IgD-negative memory B cell (primary cell): ENCODE data around the gene TGM3. TPM values are rescaled to one million over a fixed set of nuclear protein-coding genes. Genes with fewer than 3 reads are reported as not detected.

Experiments
- H3K27ac Mint-ChIP-seq, 3 donors: one replicate each; pipeline ENCODE4 v1.8.0; 2020 to 2022; ENCODE audit warnings: mild to moderate bottlenecking in 3 of 3, mixed read lengths in 3 of 3, moderate library complexity in 1 of 3
- H3K27me3 Mint-ChIP-seq: one replicate; pipeline ENCODE4 v1.8.0; 2021; ENCODE audit warnings: mixed read lengths
- H3K36me3 Mint-ChIP-seq: one replicate; pipeline ENCODE4 v1.8.0; 2020; ENCODE audit warnings: mild to moderate bottlenecking, mixed read lengths
- H3K4me1 Mint-ChIP-seq, 3 donors: one replicate each; pipeline ENCODE4 v1.8.0; 2020 to 2022; ENCODE audit warnings: mixed read lengths in 3 of 3, mild to moderate bottlenecking in 1 of 3
- H3K4me3 Mint-ChIP-seq, 4 donors: one replicate each; pipeline ENCODE4 v1.8.0; 2020 to 2022; ENCODE audit warnings: mild to moderate bottlenecking in 4 of 4, mixed read lengths in 4 of 4, moderate library complexity in 3 of 4
- H3K9me3 Mint-ChIP-seq, 3 donors: one replicate each; pipeline ENCODE4 v1.8.0; 2020 to 2021; ENCODE audit warnings: mixed read lengths in 3 of 3, mild to moderate bottlenecking in 1 of 3
- polyA plus RNA-seq: library from polyadenylated mRNA; unstranded; fragments of 300-500 nt; fragmentation: Illumina TruSeq; gene quantifications from one replicate; pipeline ENCODE4 v1.2.3, GENCODE V29; 2021

The TGM3 gene
- polyA plus RNA-seq, 1 donor from 2014 or later = not detected

DNA sequence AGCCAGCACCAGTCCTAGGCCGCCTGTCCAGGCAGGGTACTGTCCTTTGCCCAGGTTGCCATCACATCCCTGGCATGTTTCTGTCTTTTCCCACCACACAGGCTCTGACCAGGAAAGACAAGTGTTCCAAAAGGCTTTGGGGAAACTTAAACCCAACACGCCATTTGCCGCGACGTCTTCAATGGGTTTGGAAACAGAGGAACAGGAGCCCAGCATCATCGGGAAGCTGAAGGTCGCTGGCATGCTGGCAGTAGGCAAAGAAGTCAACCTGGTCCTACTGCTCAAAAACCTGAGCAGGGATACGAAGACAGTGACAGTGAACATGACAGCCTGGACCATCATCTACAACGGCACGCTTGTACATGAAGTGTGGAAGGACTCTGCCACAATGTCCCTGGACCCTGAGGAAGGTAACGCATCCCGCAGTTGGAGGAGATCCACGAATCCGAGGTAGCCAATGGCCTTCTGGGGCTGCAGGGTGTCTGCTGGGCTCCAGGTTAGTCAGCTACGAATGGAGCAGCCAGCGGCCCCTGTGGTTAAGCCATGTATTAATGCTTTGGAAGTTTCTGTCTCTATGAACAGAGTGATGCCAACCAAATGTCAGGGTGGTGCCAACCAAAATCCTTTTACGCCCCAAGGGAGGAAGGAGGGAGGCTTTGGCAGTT is 36.2 kb downstream of the TGM3 start:
- no peaks in the 10 kb centered on the region for H3K36me3 Mint-ChIP-seq
- H3K9me3 Mint-ChIP-seq = no peaks in the 10 kb centered on the region
- H3K27me3 Mint-ChIP-seq = peaks cover 5% of the 10 kb centered on the region
- no peak overlapping the region for H3K4me3 Mint-ChIP-seq
- no peak overlapping the region for H3K27ac Mint-ChIP-seq
- peaks cover 0 to 1% (median 0%) of the 10 kb centered on the region in 3 donors for H3K4me1 Mint-ChIP-seq

DNA sequence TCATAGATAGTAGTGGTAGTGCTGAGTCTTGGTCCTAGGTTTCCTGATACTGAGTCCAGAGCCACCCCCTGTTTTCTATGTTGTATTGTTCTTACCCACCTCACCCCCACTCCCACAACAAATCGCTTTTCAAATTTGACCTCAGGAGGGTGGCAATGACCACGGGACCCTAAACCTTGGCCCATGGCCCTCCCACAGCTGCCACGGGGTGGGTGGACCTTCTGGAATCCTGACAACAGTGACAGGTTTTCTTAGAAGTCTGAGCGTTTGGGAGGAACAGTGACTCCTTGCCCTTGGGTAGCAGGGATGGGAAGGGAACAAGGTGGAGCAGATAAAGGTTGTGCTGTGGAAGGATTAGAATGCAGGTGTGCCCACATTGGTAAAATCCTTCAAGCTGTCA is 36.9 kb downstream of the TGM3 start:
- H3K4me1 Mint-ChIP-seq = peaks cover 0 to 1% (median 0%) of the 10 kb centered on the region in 3 donors
- no peak overlapping the region for H3K27ac Mint-ChIP-seq
- H3K36me3 Mint-ChIP-seq = no peaks in the 10 kb centered on the region
- peaks cover 0 to 2% (median 0%) of the 10 kb centered on the region in 3 donors for H3K9me3 Mint-ChIP-seq
- peaks cover 1% of the 10 kb centered on the region for H3K27me3 Mint-ChIP-seq
- H3K4me3 Mint-ChIP-seq = no peak overlapping the region

DNA sequence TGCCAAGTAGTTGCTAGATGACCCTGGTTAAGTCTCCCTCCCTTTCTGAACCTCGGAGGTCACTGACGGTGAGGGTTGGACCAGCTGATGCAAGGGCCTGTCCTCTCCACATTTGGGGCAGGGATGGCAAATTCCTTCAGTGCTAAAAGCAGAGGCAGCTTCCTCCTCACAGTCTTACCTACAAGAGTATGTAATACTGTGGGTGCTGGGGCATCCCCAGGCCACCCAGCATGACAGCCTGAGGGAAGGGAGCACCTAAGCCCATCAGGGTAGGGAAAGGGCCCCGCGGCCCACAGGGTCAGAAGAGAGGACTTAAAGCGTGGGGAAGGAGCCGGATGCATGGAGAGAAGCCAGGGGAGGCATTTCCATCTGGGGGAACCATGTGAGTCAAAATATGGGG is 38.0 kb downstream of the TGM3 start:
- H3K4me1 Mint-ChIP-seq = peaks cover 0 to 1% (median 0%) of the 10 kb centered on the region in 3 donors
- H3K27ac Mint-ChIP-seq = peak overlapping the region in 1 of 3 donors; percentile 58
- no peak overlapping the region for H3K4me3 Mint-ChIP-seq
- peaks cover 0 to 2% (median 0%) of the 10 kb centered on the region in 3 donors for H3K9me3 Mint-ChIP-seq
- no peaks in the 10 kb centered on the region for H3K36me3 Mint-ChIP-seq
- H3K27me3 Mint-ChIP-seq = no peaks in the 10 kb centered on the region

DNA sequence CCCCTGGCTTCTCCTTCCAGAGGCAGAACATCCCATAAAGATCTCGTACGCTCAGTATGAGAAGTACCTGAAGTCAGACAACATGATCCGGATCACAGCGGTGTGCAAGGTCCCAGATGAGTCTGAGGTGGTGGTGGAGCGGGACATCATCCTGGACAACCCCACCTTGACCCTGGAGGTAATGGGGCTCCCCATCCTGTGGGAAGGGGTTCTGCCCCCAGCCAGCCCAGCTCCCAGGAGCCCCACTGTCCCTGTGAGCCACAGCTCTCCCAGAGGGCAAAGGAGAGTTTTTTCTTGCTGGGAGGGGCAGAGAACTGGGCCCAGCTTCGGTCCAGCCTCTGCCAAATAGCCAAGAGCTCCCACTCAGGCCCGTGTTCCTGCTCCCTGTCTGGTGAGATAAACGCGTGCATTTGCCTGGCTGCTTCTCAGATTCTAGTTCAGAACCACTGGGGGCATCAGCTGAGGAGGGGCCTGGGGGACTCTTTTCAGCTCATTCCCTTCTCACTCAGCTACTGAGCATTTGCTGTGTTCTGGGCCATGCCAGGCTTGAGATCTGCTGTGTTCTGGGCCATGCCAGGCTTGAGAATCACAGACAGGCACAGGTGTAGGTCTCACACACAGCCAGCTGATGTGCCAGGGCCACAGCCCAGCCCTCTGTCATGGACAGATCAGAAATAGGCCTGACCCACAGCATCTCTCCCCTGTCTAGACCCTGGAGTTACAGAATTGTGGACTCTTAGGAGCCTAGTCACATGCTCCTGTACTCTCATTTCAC is 39.5 kb downstream of the TGM3 start:
- no peaks in the 10 kb centered on the region for H3K36me3 Mint-ChIP-seq
- peaks cover 0 to 2% (median 0%) of the 10 kb centered on the region in 3 donors for H3K9me3 Mint-ChIP-seq
- no peak overlapping the region for H3K27ac Mint-ChIP-seq
- peaks cover 0 to 1% (median 0%) of the 10 kb centered on the region in 3 donors for H3K4me1 Mint-ChIP-seq
- H3K4me3 Mint-ChIP-seq = no peak overlapping the region
- H3K27me3 Mint-ChIP-seq = no peaks in the 10 kb centered on the region

DNA sequence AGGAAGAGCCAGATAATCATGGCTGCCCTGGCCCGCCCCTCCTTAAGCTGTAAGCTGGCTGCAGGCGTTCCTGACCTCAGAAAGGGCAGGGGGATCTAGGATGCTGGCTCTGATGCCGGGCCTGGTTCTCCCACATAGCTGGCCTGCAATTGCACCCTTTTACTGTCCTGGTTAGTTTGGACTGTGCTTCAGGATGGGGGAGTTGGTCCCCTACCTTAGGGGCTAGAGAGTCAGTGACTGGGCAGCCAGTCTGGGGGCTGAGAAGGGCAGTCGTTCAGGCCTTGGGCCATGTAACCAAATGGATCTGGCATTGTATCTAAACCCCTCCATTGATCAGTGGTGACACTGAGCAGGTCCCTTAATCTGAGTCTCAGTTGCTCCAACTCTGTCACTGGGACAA is 40.7 kb downstream of the TGM3 start:
- no peak overlapping the region for H3K27ac Mint-ChIP-seq
- H3K27me3 Mint-ChIP-seq = peaks cover 2% of the 10 kb centered on the region
- no peaks in the 10 kb centered on the region for H3K36me3 Mint-ChIP-seq
- H3K4me3 Mint-ChIP-seq = no peak overlapping the region
- H3K9me3 Mint-ChIP-seq = peaks cover 0 to 2% (median 0%) of the 10 kb centered on the region in 3 donors
- peaks cover 0 to 4% (median 0%) of the 10 kb centered on the region in 3 donors for H3K4me1 Mint-ChIP-seq

DNA sequence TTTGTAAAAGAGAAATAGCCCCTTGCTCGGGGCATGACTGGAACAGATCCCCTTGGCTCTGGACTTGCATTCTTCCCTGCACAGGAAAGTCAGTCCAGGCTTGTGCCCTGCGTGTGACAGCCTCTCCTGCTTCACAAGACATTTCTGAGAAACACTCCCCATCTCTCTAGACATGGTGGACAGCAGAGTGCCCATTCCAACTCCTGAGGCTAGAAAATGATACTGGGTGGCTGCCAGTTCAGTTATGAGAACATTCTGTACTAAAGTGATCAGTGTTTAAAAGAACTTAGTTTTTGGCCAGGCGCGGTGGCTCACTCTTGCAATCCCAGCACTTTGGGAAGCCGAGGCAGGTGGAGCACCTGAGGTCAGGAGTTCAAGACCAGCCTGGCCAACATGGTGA is 41.3 kb downstream of the TGM3 start:
- peak overlapping the region in 1 of 3 donors; percentile 17 for H3K27ac Mint-ChIP-seq
- H3K27me3 Mint-ChIP-seq = peaks cover 2% of the 10 kb centered on the region
- no peak overlapping the region for H3K4me3 Mint-ChIP-seq
- H3K4me1 Mint-ChIP-seq = peaks cover 0 to 4% (median 0%) of the 10 kb centered on the region in 3 donors
- H3K36me3 Mint-ChIP-seq = no peaks in the 10 kb centered on the region
- H3K9me3 Mint-ChIP-seq = peaks cover 0 to 2% (median 0%) of the 10 kb centered on the region in 3 donors

DNA sequence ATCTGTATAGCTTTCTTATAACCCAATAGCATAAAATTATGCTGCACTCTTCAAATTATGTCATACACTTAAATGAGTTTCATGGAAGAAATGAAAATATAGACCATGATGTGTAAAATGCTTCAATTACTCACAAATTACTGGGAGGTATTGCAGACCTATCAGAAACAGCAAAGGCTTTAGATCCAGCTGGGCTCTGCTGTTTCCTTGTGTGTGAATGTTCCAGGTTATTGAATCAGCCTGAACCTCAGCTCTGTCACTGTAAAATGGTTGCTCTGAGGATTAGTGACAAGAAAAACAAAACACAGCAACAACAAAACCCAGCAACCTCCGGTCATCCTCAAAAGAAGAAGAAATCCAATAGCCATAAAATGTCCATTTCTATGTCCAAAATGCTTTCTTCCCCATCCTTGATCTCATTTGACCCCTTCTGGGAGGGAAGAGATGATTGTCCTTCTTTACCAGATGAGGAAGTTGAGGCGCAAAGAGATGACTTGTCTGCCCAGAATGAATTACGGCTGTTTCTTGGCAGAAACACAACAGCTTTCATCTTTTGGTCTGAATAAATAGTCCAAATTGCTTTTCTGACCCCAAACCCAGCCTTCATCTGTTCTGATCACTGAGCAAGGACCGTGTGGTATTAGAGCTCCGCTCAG is 42.7 kb downstream of the TGM3 start:
- H3K36me3 Mint-ChIP-seq = no peaks in the 10 kb centered on the region
- no peak overlapping the region for H3K4me3 Mint-ChIP-seq
- peaks cover 0 to 2% (median 0%) of the 10 kb centered on the region in 3 donors for H3K9me3 Mint-ChIP-seq
- peaks cover 0 to 3% (median 0%) of the 10 kb centered on the region in 3 donors for H3K4me1 Mint-ChIP-seq
- H3K27me3 Mint-ChIP-seq = peaks cover 2% of the 10 kb centered on the region
- no peak overlapping the region for H3K27ac Mint-ChIP-seq

DNA sequence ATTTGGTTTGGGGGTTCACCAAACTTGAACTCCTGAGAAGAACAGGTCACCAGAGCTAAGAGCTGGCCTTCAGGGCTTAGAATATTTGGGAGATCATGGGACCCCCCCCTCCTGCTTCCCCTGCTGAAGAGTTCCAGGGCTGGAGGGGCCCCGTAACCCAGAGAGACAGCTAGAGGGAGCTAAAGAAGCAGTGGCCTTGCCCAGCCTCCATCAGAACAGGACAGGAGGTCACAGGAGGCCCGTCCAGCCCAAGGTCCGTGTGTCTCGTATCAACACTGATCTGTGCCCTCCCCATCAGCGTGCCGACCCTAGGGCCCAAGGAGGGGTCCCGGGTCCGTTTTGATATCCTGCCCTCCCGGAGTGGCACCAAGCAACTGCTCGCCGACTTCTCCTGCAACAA is 44.3 kb downstream of the TGM3 start:
- H3K36me3 Mint-ChIP-seq = no peaks in the 10 kb centered on the region
- peaks cover 0 to 2% (median 0%) of the 10 kb centered on the region in 3 donors for H3K9me3 Mint-ChIP-seq
- H3K27ac Mint-ChIP-seq = no peak overlapping the region
- H3K27me3 Mint-ChIP-seq = peaks cover 2% of the 10 kb centered on the region
- H3K4me1 Mint-ChIP-seq = peaks cover 0 to 3% (median 0%) of the 10 kb centered on the region in 3 donors
- H3K4me3 Mint-ChIP-seq = no peak overlapping the region

DNA sequence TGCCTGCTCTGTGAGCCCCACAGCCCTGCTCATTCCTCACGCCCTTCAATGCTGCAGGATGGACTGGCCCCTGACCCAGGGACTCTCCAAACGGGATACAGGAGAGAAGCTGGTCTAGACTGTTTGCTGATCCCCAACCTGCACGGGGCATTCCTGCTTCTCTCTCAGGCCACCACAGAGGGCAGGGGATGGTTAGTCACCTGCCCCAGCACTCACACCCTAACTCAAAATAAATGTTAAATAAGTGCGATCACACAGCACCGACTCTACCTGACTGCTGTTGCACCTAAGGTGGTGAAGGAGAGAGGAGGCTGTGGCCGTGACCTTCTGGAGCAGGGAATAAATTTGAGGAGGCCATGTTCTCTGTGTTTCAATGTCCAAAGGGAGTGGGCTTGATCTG is 45.0 kb downstream of the TGM3 start:
- Mint-ChIP-seq H3K4me1 (peaks cover 0 to 3% (median 0%) of the 10 kb centered on the region in 3 donors), H3K4me3 (no peak overlapping the region), H3K27me3 (peaks cover 2% of the 10 kb centered on the region), H3K27ac (no peak overlapping the region), H3K9me3 (peaks cover 0 to 2% (median 0%) of the 10 kb centered on the region in 3 donors), H3K36me3 (no peaks in the 10 kb centered on the region)

DNA sequence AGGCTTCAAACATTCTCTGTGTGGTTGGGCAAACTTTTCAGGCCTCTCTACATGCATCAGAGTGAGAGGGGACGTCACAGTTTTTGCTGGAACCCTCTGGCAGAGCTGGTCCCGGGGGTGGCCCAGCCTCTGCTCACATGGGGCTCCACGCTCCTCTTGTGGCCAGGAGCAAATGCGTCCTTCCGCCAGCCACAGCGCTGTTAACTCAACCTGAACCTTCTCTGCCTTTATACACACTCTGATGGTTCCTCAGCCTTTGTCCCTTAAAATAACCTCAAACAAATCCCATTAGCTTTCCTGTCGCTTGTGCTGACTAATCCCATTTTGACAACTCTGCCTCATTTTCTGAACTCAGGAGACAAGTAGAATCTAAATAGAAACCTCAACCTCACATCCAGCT is 45.5 kb downstream of the TGM3 start:
- Mint-ChIP-seq H3K36me3 (no peaks in the 10 kb centered on the region), H3K4me1 (peaks cover 0 to 3% (median 0%) of the 10 kb centered on the region in 3 donors), H3K27ac (no peak overlapping the region), H3K4me3 (no peak overlapping the region), H3K9me3 (peaks cover 0 to 2% (median 0%) of the 10 kb centered on the region in 3 donors), H3K27me3 (peaks cover 2% of the 10 kb centered on the region)

DNA sequence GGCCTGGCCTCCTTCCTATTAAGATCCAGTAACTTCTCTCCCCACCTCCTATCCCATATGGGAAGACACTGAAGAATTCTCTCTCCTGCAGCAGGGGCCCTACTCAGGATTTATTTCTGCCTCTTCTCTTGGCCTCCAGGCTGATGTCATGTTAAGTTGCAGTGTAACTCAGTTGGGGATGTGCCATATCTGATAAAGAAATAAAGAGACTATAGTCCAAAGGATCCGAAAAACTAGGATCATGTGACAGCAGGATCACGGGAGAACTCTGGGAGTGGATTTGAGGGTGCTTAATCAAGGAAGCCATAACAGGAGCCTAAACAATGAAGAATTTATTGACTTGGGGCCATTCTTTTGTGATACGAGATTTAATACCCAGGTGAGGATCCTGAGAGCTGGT is 46.4 kb downstream of the TGM3 start:
- H3K36me3 Mint-ChIP-seq = no peaks in the 10 kb centered on the region
- H3K27me3 Mint-ChIP-seq = peaks cover 2% of the 10 kb centered on the region
- H3K27ac Mint-ChIP-seq = no peak overlapping the region
- peaks cover 0 to 2% (median under 1%) of the 10 kb centered on the region in 3 donors for H3K9me3 Mint-ChIP-seq
- peaks cover 0 to 3% (median 0%) of the 10 kb centered on the region in 3 donors for H3K4me1 Mint-ChIP-seq
- H3K4me3 Mint-ChIP-seq = no peak overlapping the region

DNA sequence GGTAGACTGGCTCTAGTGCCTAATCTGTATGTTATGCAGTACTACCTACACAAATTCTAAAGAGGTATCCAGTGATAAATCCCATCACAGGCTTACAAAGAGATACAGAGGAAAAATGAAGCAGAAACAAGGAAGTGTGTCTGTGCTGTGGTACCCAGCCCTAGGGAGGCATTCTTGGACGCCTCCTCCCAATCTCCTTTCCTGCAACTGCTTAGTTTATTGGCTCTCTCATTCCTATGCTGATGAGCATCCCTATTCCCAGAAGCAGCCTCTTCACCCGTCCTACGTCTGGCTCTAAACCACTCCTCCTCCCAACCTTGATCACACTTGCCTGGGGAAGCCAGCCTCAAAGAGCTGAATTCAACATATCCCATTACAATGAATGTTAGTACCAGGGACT is 50.4 kb downstream of the TGM3 start:
- peaks cover 0 to 4% (median 2%) of the 10 kb centered on the region in 3 donors for H3K9me3 Mint-ChIP-seq
- H3K4me1 Mint-ChIP-seq = no peaks in the 10 kb centered on the region
- H3K36me3 Mint-ChIP-seq = no peaks in the 10 kb centered on the region
- no peak overlapping the region for H3K27ac Mint-ChIP-seq
- H3K27me3 Mint-ChIP-seq = peaks cover 4% of the 10 kb centered on the region
- no peak overlapping the region for H3K4me3 Mint-ChIP-seq

DNA sequence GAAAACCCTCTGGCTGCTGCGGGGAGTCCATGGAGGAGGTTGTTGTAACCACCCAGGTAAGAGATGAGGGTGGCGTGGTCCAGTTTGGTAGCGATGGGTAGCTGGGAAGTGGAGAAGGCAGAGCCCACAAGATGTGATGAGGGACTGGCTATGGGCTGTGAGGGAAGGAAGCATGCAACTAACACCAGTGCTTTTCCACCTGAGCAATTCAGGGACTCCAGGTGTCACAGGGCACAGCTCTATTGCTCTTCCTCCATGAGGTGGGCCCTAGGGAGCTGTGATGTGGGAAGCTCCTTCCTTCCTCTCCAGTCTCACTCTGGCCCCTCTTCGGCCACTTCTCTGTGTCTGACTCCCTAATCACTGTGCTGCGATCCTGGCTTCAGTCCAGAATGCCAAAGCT is 52.5 kb downstream of the TGM3 start:
- Mint-ChIP-seq H3K36me3 (no peaks in the 10 kb centered on the region), H3K27ac (no peak overlapping the region), H3K4me1 (peaks cover 0 to 2% (median 0%) of the 10 kb centered on the region in 3 donors), H3K4me3 (no peak overlapping the region), H3K27me3 (peaks cover 6% of the 10 kb centered on the region), H3K9me3 (peaks cover 0 to 4% (median 2%) of the 10 kb centered on the region in 3 donors)

DNA sequence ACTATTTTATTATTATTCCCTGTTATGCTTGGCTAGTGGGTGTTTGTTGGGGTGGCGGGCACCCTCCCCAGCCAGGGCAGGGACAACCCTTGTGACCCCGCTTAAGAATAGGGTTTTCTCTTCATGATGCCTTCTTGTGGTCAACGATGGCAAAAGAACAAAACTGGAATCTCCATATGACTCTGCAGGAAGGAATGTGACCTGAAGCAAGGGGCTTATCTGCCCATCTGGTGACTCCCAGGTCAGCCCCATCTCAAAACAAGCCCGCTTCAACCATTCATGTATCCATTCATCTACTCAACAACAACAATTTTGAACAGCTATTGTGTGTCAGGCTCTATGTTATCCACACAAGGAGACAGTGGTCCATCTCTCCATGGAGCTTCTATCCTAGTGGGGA is 54.0 kb downstream of the TGM3 start:
- Mint-ChIP-seq H3K36me3 (no peaks in the 10 kb centered on the region), H3K27me3 (peaks cover 8% of the 10 kb centered on the region), H3K27ac (no peak overlapping the region), H3K4me3 (no peak overlapping the region), H3K4me1 (peaks cover 0 to 2% (median 0%) of the 10 kb centered on the region in 3 donors), H3K9me3 (peaks cover 0 to 4% (median 2%) of the 10 kb centered on the region in 3 donors)

DNA sequence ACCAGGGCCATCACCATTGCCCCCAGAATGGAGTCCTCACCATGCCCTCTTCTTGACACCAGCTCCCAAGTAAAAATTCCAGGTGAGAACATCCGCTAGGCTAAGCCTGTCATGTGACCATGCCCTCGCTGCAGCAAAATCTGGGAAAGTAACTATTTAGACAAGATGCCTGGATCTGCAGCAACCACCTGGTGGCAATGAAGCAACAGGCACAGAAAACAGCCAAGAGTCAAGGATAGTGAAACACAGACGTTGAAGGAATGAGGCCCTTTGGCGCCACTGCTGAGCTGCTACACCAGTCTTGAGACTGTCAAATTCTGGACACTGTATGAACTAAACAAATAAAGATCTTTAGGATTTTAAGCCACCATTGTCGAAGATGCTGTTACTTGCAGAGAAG is 54.8 kb downstream of the TGM3 start:
- peak overlapping the region in 1 of 4 donors; percentile 22 for H3K4me3 Mint-ChIP-seq
- H3K27me3 Mint-ChIP-seq = peaks cover 8% of the 10 kb centered on the region
- no peaks in the 10 kb centered on the region for H3K36me3 Mint-ChIP-seq
- peaks cover 0 to 4% (median 2%) of the 10 kb centered on the region in 3 donors for H3K9me3 Mint-ChIP-seq
- H3K4me1 Mint-ChIP-seq = peaks cover 0 to 2% (median 0%) of the 10 kb centered on the region in 3 donors
- no peak overlapping the region for H3K27ac Mint-ChIP-seq
